H1 (cell line): ENCODE measurements around the gene ZNF747.

Experiments
- EP300 ChIP-seq, 2 experiments: IDR thresholded peaks; 1 replicate in 1 of 2; 2 replicates in 1 of 2; pipeline ENCODE4 v1.6.1; 2011 to 2012; ENCODE audit warnings: low read depth in 2 of 2, low read length in 2 of 2, mild to moderate bottlenecking in 2 of 2, borderline replicate concordance in 1 of 2, inconsistent platforms in 1 of 2, moderate library complexity in 1 of 2
- TF ChIP-seq, protein P1 (sequence below), 3 experiments: IDR thresholded peaks; 1 replicate in 2 of 3; 2 replicates in 1 of 3; pipeline versions ENCODE4 v1.5.1 to v1.6.1; 2011; ENCODE audit warnings: low read length in 3 of 3, mild to moderate bottlenecking in 3 of 3, inconsistent platforms in 2 of 3, low read depth in 1 of 3, moderate library complexity in 1 of 3; ENCODE audit not compliant: insufficient read depth in 1 of 3; ENCODE audit errors: control extremely low read depth in 1 of 3

DNA sequence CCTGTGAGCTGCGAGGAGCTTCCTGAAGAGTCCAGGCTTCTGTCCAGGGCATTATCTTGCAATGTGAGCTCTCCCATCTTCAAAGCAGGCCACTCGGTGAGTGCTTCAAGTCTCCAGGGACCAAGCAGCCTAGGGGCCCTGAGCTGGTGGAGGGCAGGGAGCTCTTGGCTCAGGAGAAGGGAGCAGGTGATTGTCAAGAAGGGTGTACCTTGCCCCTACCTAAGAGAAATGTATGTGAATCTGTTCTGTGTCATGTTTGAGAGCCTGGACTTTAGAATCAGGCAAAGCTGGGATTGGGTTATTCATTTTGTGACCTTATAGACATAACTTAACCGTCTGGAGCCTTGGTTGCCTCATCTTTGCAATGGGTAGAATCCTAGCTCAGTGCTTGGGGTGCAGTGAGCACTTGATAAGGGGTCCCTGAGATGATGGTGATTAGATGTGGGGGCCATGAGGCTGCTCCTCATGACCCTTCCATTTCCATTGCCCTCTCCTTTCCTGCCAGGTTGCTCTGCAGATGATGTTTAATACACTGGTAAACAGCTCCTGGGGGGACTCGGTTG, 24.2 kb downstream of the ZNF747 start:
- no peak for TF ChIP-seq EP300 (IDR thresholded peaks at IDR 0.05; ENCODE audit: borderline replicate concordance in 1 of 2, low read depth in 2 of 2, low read length in 2 of 2)
- TF ChIP-seq, protein P1, sequence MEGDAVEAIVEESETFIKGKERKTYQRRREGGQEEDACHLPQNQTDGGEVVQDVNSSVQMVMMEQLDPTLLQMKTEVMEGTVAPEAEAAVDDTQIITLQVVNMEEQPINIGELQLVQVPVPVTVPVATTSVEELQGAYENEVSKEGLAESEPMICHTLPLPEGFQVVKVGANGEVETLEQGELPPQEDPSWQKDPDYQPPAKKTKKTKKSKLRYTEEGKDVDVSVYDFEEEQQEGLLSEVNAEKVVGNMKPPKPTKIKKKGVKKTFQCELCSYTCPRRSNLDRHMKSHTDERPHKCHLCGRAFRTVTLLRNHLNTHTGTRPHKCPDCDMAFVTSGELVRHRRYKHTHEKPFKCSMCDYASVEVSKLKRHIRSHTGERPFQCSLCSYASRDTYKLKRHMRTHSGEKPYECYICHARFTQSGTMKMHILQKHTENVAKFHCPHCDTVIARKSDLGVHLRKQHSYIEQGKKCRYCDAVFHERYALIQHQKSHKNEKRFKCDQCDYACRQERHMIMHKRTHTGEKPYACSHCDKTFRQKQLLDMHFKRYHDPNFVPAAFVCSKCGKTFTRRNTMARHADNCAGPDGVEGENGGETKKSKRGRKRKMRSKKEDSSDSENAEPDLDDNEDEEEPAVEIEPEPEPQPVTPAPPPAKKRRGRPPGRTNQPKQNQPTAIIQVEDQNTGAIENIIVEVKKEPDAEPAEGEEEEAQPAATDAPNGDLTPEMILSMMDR (IDR thresholded peaks at IDR 0.05; ENCODE audit: control extremely low read depth in 1 of 3, insufficient read depth in 1 of 3, low read depth in 1 of 3, low read length in 3 of 3) = no peak
